HG03196 (cell line): Measurements from ENCODE around the gene LIN37.
A peak's percentile ranks its signal among the peaks of the same experiment; 100 is the strongest.

Source experiments
- ATAC-seq: cut with Tn5 transposase; IDR thresholded peaks from one replicate; pipeline ENCODE4 v1.9.1; 2021; ENCODE audit not compliant: unreplicated experiment

The LIN37 gene

GRCh38 chr19:35734273-35734672 lies 14.1 kb upstream of the LIN37 start:
- ATAC-seq = no peak

GRCh38 chr19:35734889-35735288 lies 13.5 kb upstream of the LIN37 start:
- ATAC-seq = no peak

GRCh38 chr19:35736913-35737886 lies 11.2 kb upstream of the LIN37 start:
- no peak for ATAC-seq

- no peak for ATAC-seq
Measured at GRCh38 chr19:35738021-35738886, 10.1 kb upstream of the LIN37 start.

GRCh38 chr19:35738887-35739229 lies 9.5 kb upstream of the LIN37 start:
- no peak for ATAC-seq

- no peak for ATAC-seq
Measured at GRCh38 chr19:35739275-35740107, 8.9 kb upstream of the LIN37 start.

GRCh38 chr19:35740108-35740422 lies 8.3 kb upstream of the LIN37 start:
- ATAC-seq = peak; percentile 14

GRCh38 chr19:35740423-35741202 lies 7.8 kb upstream of the LIN37 start:
- peak; percentile 46 for ATAC-seq

GRCh38 chr19:35741203-35741515 lies 7.2 kb upstream of the LIN37 start:
- no peak for ATAC-seq

GRCh38 chr19:35742121-35742724 lies 6.2 kb upstream of the LIN37 start, which contains the start of gene IGFLR1:
IGFLR1 (minus strand) TSS chr19:35742452; CDS start chr19:35741180, 1,272 bp downstream.
- ATAC-seq = no peak

GRCh38 chr19:35743640-35744429 lies 4.5 kb upstream of the LIN37 start:
- no peak for ATAC-seq

- ATAC-seq = peak; percentile 29
Measured at GRCh38 chr19:35744430-35745327, 3.7 kb upstream of the LIN37 start.

- ATAC-seq = peak; percentile 34
Measured at GRCh38 chr19:35745328-35746086, 2.9 kb upstream of the LIN37 start, which contains the start of the genes PSENEN and U2AF1L4. PSENEN (plus strand) TSS chr19:35745651; CDS start chr19:35745931, 280 bp downstream. U2AF1L4 (minus strand) TSS chr19:35745418; CDS start chr19:35745391, 27 bp downstream.

- ATAC-seq = no peak
Measured at GRCh38 chr19:35746087-35746462, 2.3 kb upstream of the LIN37 start.

- ATAC-seq = no peak
Measured at GRCh38 chr19:35746531-35746930, 1.8 kb upstream of the LIN37 start.

GRCh38 chr19:35750167-35750566 lies 1.8 kb downstream of the LIN37 start:
- no peak for ATAC-seq
